Endodermal cell (in vitro differentiated cells): ENCODE data around the gene CLCN2. TPM values are rescaled to one million over a fixed set of nuclear protein-coding genes. Genes with fewer than 3 reads are reported as not detected.

ENCODE experiments used
- DNase-seq: peaks from one replicate; pipeline ENCODE4 v3.0.0-alpha.2; 2017
- H3K27ac ChIP-seq: 2 replicates; pipeline ENCODE4 v1.5.1; 2013; ENCODE audit warnings: mild to moderate bottlenecking, low read depth, low read length, moderate library complexity
- H3K27me3 ChIP-seq: 2 replicates; pipeline ENCODE4 v1.6.1; 2013; ENCODE audit warnings: mild to moderate bottlenecking, low read length, moderate library complexity; ENCODE audit not compliant: insufficient read depth, control insufficient read depth, poor library complexity, severe bottlenecking
- H3K36me3 ChIP-seq: 2 replicates; pipeline ENCODE4 v1.7.0; 2013; ENCODE audit warnings: mild to moderate bottlenecking, low read length, moderate library complexity; ENCODE audit not compliant: control insufficient read depth, insufficient read depth
- H3K4me1 ChIP-seq: one replicate; pipeline ENCODE4 v1.7.0; 2013; ENCODE audit warnings: low read length; ENCODE audit not compliant: control insufficient read depth, insufficient read depth
- H3K4me3 ChIP-seq: 2 replicates; pipeline ENCODE4 v1.5.1; 2013; ENCODE audit warnings: mild to moderate bottlenecking, low read length, moderate library complexity
- H3K9ac ChIP-seq: 2 replicates; pipeline ENCODE4 v1.6.1; 2013; ENCODE audit warnings: mild to moderate bottlenecking, low read length, moderate library complexity; ENCODE audit not compliant: poor library complexity, severe bottlenecking; ENCODE audit errors: extremely low read depth
- H3K9me3 ChIP-seq: 2 replicates; pipeline ENCODE4 v1.6.1; 2013; ENCODE audit warnings: mild to moderate bottlenecking, low read length, moderate library complexity; ENCODE audit not compliant: control insufficient read depth
- H3K27ac Mint-ChIP-seq: 2 replicates; pipeline ENCODE4 v1.8.0; 2020; ENCODE audit warnings: mixed read lengths
- H3K27me3 Mint-ChIP-seq: 2 replicates; pipeline ENCODE4 v1.8.0; 2021; ENCODE audit warnings: mild to moderate bottlenecking, mixed read lengths; ENCODE audit not compliant: insufficient read depth
- H3K36me3 Mint-ChIP-seq: 2 replicates; pipeline ENCODE4 v1.8.0; 2020; ENCODE audit warnings: low read depth, mixed read lengths
- H3K4me1 Mint-ChIP-seq: 2 replicates; pipeline ENCODE4 v1.8.0; 2020; ENCODE audit warnings: mixed read lengths
- H3K4me3 Mint-ChIP-seq: 2 replicates; pipeline ENCODE4 v1.8.0; 2020; ENCODE audit warnings: mild to moderate bottlenecking, moderate library complexity, mixed read lengths
- H3K9me3 Mint-ChIP-seq: 2 replicates; pipeline ENCODE4 v1.8.0; 2020; ENCODE audit warnings: mild to moderate bottlenecking, mixed read lengths
- WGBS, 2 experiments: methylation state at CpG; one replicate each; pipeline versions ENCODE4 v1.1.5 to v1.1.7; 2013; ENCODE audit warnings: missing lambda C conversion rate in 2 of 2, mixed read lengths in 1 of 2; ENCODE audit not compliant: insufficient coverage in 1 of 2, insufficient read length in 1 of 2; 5-methylcytosine and 5-hydroxymethylcytosine counted together
- total RNA-seq, 2 donors: library from RNA; stranded (reverse); fragmentation: NEBNext Ultra II Directional in 1 of 2; extraction: Animal tissue kit (Norgen Biotek cat#: 25700) in 1 of 2; gene quantifications; 2 replicates in 1 of 2; 3 replicates in 1 of 2; pipeline ENCODE4 v1.2.1, GENCODE V29; 2021
- TF ChIP-seq, protein P1 (sequence below): fragments of 200-600 bp; sonication (generic); conservative IDR thresholded peaks from 2 replicates; pipeline ENCODE4 v1.5.0; 2021; ENCODE audit warnings: antibody characterized with exemption, mild to moderate bottlenecking

The CLCN2 gene
- total RNA-seq, 2 donors from 2014 or later: 32.4 to 38.4 TPM

DNA sequence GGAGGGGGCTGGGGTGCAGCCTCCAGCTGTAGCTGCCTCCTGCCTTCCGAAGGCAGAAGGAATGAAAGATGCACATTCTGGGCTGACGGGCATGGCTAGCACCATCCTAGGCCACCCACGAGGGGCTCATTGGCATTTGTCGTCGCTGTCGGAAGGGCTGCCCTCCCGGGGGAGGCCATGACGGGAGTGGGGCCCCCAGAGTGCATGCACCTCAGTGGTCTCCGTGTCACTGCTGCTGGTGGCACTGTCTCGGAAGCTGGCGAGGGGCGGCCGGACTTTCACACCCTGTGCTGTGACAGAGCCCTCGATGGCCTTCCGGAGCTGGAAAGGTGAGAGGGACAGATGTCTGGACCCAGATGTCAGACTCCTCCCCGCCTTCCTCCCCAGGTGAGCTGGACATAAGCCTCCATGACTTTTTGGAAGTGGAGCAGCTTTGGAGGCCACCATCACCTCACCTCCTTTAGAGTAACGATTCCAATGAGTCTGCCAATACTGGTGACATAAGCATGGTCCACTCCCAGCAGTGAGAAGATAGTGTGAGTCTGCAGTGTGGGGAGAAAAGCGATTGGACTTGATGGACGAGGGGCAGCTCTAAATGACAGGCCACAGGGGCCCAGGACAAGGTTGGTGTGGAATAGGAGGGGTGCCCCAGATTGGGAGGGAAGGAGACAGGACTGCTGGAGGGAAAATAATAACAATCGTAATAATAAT, 14.8 kb downstream of the CLCN2 start:
- H3K36me3 ChIP-seq: peaks cover 35% of the 10 kb centered on the region
- TF ChIP-seq, protein P1, sequence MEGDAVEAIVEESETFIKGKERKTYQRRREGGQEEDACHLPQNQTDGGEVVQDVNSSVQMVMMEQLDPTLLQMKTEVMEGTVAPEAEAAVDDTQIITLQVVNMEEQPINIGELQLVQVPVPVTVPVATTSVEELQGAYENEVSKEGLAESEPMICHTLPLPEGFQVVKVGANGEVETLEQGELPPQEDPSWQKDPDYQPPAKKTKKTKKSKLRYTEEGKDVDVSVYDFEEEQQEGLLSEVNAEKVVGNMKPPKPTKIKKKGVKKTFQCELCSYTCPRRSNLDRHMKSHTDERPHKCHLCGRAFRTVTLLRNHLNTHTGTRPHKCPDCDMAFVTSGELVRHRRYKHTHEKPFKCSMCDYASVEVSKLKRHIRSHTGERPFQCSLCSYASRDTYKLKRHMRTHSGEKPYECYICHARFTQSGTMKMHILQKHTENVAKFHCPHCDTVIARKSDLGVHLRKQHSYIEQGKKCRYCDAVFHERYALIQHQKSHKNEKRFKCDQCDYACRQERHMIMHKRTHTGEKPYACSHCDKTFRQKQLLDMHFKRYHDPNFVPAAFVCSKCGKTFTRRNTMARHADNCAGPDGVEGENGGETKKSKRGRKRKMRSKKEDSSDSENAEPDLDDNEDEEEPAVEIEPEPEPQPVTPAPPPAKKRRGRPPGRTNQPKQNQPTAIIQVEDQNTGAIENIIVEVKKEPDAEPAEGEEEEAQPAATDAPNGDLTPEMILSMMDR: no peak
- 95 to 98% methylated on average over 19 to 20 of the region's 20 CpGs for WGBS, 2 experiments
- H3K9me3 ChIP-seq: no peaks in the 10 kb centered on the region
- H3K36me3 Mint-ChIP-seq: peaks cover 37% of the 10 kb centered on the region
- no peak overlapping the region for H3K4me3 Mint-ChIP-seq
- no peak overlapping the region for H3K27ac ChIP-seq
- H3K27me3 Mint-ChIP-seq: no peaks in the 10 kb centered on the region
- H3K9ac ChIP-seq: no peak overlapping the region
- no peaks in the 10 kb centered on the region for H3K9me3 Mint-ChIP-seq
- peaks cover 4% of the 10 kb centered on the region for H3K4me1 ChIP-seq
- H3K4me3 ChIP-seq: no peak overlapping the region
- H3K27me3 ChIP-seq: no peaks in the 10 kb centered on the region
- peaks cover 26% of the 10 kb centered on the region for H3K4me1 Mint-ChIP-seq
- DNase-seq: no peak
- H3K27ac Mint-ChIP-seq: no peak overlapping the region

GRCh38 chr3:184345317-184346144, 15.9 kb downstream of the CLCN2 start:
- Histone ChIP-seq H3K4me1 (no peaks in the 10 kb centered on the region), H3K27ac (peak overlapping the region; percentile 60), H3K9me3 (no peaks in the 10 kb centered on the region), H3K9ac (no peak overlapping the region), H3K36me3 (peaks cover 35% of the 10 kb centered on the region), H3K4me3 (no peak overlapping the region), H3K27me3 (no peaks in the 10 kb centered on the region)
- Mint-ChIP-seq H3K27me3 (no peaks in the 10 kb centered on the region), H3K4me3 (no peak overlapping the region), H3K9me3 (no peaks in the 10 kb centered on the region), H3K36me3 (peaks cover 37% of the 10 kb centered on the region), H3K27ac (peak overlapping the region; percentile 96), H3K4me1 (peaks cover 22% of the 10 kb centered on the region)
- 44 to 46% methylated on average over 8 to 14 of the region's 14 CpGs for WGBS, 2 experiments
- TF ChIP-seq, protein P1: peak; percentile 82
- peak; percentile 94 for DNase-seq

DNA sequence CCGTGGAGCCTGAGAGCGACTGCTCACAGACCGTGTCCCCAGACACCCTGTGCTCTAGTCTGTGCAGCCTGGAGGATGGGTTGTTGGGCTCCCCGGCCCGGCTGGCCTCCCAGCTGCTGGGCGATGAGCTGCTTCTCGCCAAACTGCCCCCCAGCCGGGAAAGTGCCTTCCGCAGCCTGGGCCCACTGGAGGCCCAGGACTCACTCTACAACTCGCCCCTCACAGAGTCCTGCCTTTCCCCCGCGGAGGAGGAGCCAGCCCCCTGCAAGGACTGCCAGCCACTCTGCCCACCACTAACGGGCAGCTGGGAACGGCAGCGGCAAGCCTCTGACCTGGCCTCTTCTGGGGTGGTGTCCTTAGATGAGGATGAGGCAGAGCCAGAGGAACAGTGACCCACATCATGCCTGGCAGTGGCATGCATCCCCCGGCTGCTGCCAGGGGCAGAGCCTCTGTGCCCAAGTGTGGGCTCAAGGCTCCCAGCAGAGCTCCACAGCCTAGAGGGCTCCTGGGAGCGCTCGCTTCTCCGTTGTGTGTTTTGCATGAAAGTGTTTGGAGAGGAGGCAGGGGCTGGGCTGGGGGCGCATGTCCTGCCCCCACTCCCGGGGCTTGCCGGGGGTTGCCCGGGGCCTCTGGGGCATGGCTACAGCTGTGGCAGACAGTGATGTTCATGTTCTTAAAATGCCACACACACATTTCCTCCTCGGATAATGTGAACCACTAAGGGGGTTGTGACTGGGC, 16.7 kb downstream of the CLCN2 start:
- H3K4me1 ChIP-seq: no peaks in the 10 kb centered on the region
- Mint-ChIP-seq H3K9me3 (no peaks in the 10 kb centered on the region), H3K27me3 (no peaks in the 10 kb centered on the region), H3K36me3 (peaks cover 34% of the 10 kb centered on the region), H3K27ac (no peak overlapping the region), H3K4me3 (no peak overlapping the region), H3K4me1 (peaks cover 20% of the 10 kb centered on the region)
- H3K36me3 ChIP-seq: peaks cover 29% of the 10 kb centered on the region
- H3K27me3 ChIP-seq: no peaks in the 10 kb centered on the region
- WGBS, 2 experiments: 87 to 91% methylated on average over 14 to 23 of the region's 24 CpGs
- no peaks in the 10 kb centered on the region for H3K9me3 ChIP-seq
- peak overlapping the region; percentile 24 for H3K27ac ChIP-seq
- no peak overlapping the region for H3K9ac ChIP-seq
- no peak overlapping the region for H3K4me3 ChIP-seq
- TF ChIP-seq, protein P1: no peak
- DNase-seq: no peak
